HepG2 (cell line): ENCODE data around the gene NCKAP1. TPM values are rescaled to one million over a fixed set of nuclear protein-coding genes. Genes with fewer than 3 reads are reported as not detected.
A peak's percentile ranks its signal among the peaks of the same experiment; 100 is the strongest.

Experiments
- ATF7-NPFF ChIP-seq: sonication (generic); formaldehyde crosslinking; IDR thresholded peaks from 2 replicates; pipeline ENCODE4 v1.8.1; 2023; ENCODE audit warnings: mild to moderate bottlenecking, low read depth, missing genetic modification reagents, moderate library complexity
- CEBPG ChIP-seq: IDR thresholded peaks from 2 replicates; pipeline ENCODE4 v1.6.1; 2016
- KDM2A ChIP-seq: sonication (generic); formaldehyde crosslinking; IDR thresholded peaks from 2 replicates; pipeline ENCODE4 v1.4.0; 2020; ENCODE audit warnings: low read depth, missing genetic modification reagents, borderline replicate concordance
- MED1 ChIP-seq: sonication (generic); formaldehyde crosslinking; IDR thresholded peaks from 2 replicates; pipeline ENCODE4 v1.4.0; 2020; ENCODE audit warnings: missing genetic modification reagents
- NCOA1 ChIP-seq: sonication (generic); formaldehyde crosslinking; IDR thresholded peaks from 2 replicates; pipeline ENCODE4 v1.9.0; 2021; ENCODE audit warnings: missing genetic modification reagents
- PCBP1 ChIP-seq: fragments of 200-400 bp; formaldehyde crosslinking; IDR thresholded peaks from 2 replicates; pipeline ENCODE4 v1.6.1; 2017; ENCODE audit warnings: mild to moderate bottlenecking, low read depth, low read length, borderline replicate concordance
- SAP130 ChIP-seq: IDR thresholded peaks from 2 replicates; pipeline ENCODE4 v1.6.1; 2016; ENCODE audit warnings: low read depth
- YEATS2 ChIP-seq: sonication (generic); formaldehyde crosslinking; IDR thresholded peaks from 2 replicates; pipeline ENCODE4 v1.4.0; 2020; ENCODE audit warnings: missing genetic modification reagents, borderline replicate concordance
- polyA plus RNA-seq, 8 experiments: library from polyadenylated mRNA; depleted of rRNA in 3 of 8; stranded (reverse) in 7 of 8; unstranded in 1 of 8; fragments of >200 nt; fragmentation: Illumina TruSeq in 4 of 8; extraction: Trizol in 4 of 8; gene quantifications; 2 replicates each; pipeline versions ENCODE4 v1.2.1 to v1.2.3, GENCODE V29; 2011 to 2016; ENCODE audit warnings: low read depth in 4 of 8, missing spikeins in 1 of 8, mixed read lengths in 1 of 8; ENCODE audit not compliant: insufficient read depth in 1 of 8
- total RNA-seq, 5 experiments: library from RNA; depleted of rRNA; stranded (reverse); fragments of >200 nt; fragmentation: Illumina TruSeq; extraction: Trizol; gene quantifications; 2 replicates each; pipeline ENCODE4 v1.2.3, GENCODE V29; 2016; ENCODE audit warnings: low read depth in 1 of 5
- TF ChIP-seq, protein P1 (sequence below): sonication (generic); formaldehyde crosslinking; IDR thresholded peaks from 2 replicates; pipeline ENCODE4 v1.5.1; 2020; ENCODE audit warnings: missing genetic modification reagents, mild to moderate bottlenecking, borderline replicate concordance
- TF ChIP-seq, protein P2 (sequence below): sonication (generic); formaldehyde crosslinking; IDR thresholded peaks from 2 replicates; pipeline ENCODE4 v1.8.1; 2023; ENCODE audit warnings: mild to moderate bottlenecking, missing genetic modification reagents
- TF ChIP-seq, protein P3 (sequence below): sonication (generic); formaldehyde crosslinking; IDR thresholded peaks from 2 replicates; pipeline ENCODE4 v1.4.0; 2020; ENCODE audit warnings: mild to moderate bottlenecking, low read depth, missing genetic modification reagents
- TF ChIP-seq, protein P4 (sequence below): sonication (generic); formaldehyde crosslinking; IDR thresholded peaks from 2 replicates; pipeline ENCODE4 v1.5.1; 2020; ENCODE audit warnings: mild to moderate bottlenecking, moderate library complexity, missing genetic modification reagents
- TF ChIP-seq, protein P5 (sequence below): sonication (generic); formaldehyde crosslinking; IDR thresholded peaks from 2 replicates; pipeline ENCODE4 v1.4.0; 2020; ENCODE audit warnings: missing genetic modification reagents, borderline replicate concordance

NCKAP1 gene
- total and polyA plus RNA-seq, 2 of the 13 experiments (the other 11 are each of a cell fraction or from before 2014, with no cell fraction given): 72.1 to 96.3 TPM

DNA sequence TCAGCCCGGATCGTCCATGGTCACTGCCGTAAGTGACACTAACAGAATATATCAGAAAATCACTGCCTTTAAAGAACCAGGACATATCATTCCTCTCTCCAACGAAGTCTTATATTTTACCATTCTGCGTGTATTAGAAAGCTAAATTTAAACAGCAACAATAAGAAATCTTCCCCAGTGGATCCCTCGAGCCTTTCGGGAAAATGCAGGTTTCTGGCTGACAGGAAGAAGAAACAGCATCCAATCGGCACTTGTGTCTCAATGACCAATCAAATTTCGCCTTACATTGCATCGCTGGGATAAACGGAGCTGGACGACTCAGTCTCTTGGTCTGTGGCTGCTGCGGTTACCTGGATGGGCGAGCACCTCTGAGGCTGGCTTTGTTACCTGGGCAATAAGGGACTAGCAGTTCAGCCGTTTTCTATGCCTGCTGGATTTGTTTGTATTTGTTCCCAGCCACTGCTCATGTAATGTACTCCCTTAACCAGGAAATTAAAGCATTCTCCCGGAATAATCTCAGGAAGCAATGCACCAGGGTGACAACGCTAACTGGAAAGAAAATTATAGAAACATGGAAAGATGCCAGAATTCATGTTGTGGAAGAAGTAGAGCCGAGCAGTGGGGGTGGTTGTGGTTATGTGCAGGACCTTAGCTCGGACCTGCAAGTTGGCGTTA, 40.3 kb upstream of the NCKAP1 start, which contains the start of gene DUSP19 (continued):
- TF ChIP-seq, protein P1, sequence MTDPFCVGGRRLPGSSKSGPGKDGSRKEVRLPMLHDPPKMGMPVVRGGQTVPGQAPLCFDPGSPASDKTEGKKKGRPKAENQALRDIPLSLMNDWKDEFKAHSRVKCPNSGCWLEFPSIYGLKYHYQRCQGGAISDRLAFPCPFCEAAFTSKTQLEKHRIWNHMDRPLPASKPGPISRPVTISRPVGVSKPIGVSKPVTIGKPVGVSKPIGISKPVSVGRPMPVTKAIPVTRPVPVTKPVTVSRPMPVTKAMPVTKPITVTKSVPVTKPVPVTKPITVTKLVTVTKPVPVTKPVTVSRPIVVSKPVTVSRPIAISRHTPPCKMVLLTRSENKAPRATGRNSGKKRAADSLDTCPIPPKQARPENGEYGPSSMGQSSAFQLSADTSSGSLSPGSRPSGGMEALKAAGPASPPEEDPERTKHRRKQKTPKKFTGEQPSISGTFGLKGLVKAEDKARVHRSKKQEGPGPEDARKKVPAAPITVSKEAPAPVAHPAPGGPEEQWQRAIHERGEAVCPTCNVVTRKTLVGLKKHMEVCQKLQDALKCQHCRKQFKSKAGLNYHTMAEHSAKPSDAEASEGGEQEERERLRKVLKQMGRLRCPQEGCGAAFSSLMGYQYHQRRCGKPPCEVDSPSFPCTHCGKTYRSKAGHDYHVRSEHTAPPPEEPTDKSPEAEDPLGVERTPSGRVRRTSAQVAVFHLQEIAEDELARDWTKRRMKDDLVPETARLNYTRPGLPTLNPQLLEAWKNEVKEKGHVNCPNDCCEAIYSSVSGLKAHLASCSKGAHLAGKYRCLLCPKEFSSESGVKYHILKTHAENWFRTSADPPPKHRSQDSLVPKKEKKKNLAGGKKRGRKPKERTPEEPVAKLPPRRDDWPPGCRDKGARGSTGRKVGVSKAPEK (CRISPR knock-in tag): peak; percentile 72; the same call in 1 of the 2 replicates
- TF ChIP-seq YEATS2 (peak; percentile 74; the same call in 1 of the 2 replicates), KDM2A (CRISPR knock-in tag) (peak; percentile 81), PCBP1 (no peak), NCOA1 (CRISPR knock-in tag) (peak; percentile 31; the same call in 1 of the 2 replicates), CEBPG (CRISPR knock-in tag) (peak; percentile 3; the same call in 1 of the 2 replicates), SAP130 (CRISPR knock-in tag) (peak; percentile 85), MED1 (CRISPR knock-in tag) (peak; percentile 60), ATF7-NPFF (CRISPR knock-in tag) (peak; percentile 47; the same call in 1 of the 2 replicates)
- TF ChIP-seq, protein P2, sequence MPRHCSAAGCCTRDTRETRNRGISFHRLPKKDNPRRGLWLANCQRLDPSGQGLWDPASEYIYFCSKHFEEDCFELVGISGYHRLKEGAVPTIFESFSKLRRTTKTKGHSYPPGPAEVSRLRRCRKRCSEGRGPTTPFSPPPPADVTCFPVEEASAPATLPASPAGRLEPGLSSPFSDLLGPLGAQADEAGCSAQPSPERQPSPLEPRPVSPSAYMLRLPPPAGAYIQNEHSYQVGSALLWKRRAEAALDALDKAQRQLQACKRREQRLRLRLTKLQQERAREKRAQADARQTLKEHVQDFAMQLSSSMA (CRISPR knock-in tag): 0 out of 2 replicates have a peak, but pooled peaks have one; percentile 43
- TF ChIP-seq, protein P3, sequence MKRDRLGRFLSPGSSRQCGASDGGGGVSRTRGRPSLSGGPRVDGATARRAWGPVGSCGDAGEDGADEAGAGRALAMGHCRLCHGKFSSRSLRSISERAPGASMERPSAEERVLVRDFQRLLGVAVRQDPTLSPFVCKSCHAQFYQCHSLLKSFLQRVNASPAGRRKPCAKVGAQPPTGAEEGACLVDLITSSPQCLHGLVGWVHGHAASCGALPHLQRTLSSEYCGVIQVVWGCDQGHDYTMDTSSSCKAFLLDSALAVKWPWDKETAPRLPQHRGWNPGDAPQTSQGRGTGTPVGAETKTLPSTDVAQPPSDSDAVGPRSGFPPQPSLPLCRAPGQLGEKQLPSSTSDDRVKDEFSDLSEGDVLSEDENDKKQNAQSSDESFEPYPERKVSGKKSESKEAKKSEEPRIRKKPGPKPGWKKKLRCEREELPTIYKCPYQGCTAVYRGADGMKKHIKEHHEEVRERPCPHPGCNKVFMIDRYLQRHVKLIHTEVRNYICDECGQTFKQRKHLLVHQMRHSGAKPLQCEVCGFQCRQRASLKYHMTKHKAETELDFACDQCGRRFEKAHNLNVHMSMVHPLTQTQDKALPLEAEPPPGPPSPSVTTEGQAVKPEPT (CRISPR knock-in tag): 0 out of 2 replicates have a peak, but pooled peaks have one; percentile 25
- TF ChIP-seq, protein P4, sequence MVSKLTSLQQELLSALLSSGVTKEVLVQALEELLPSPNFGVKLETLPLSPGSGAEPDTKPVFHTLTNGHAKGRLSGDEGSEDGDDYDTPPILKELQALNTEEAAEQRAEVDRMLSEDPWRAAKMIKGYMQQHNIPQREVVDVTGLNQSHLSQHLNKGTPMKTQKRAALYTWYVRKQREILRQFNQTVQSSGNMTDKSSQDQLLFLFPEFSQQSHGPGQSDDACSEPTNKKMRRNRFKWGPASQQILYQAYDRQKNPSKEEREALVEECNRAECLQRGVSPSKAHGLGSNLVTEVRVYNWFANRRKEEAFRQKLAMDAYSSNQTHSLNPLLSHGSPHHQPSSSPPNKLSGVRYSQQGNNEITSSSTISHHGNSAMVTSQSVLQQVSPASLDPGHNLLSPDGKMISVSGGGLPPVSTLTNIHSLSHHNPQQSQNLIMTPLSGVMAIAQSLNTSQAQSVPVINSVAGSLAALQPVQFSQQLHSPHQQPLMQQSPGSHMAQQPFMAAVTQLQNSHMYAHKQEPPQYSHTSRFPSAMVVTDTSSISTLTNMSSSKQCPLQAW (CRISPR knock-in tag): peak; percentile 57; the same call in 1 of the 2 replicates
- TF ChIP-seq, protein P5, sequence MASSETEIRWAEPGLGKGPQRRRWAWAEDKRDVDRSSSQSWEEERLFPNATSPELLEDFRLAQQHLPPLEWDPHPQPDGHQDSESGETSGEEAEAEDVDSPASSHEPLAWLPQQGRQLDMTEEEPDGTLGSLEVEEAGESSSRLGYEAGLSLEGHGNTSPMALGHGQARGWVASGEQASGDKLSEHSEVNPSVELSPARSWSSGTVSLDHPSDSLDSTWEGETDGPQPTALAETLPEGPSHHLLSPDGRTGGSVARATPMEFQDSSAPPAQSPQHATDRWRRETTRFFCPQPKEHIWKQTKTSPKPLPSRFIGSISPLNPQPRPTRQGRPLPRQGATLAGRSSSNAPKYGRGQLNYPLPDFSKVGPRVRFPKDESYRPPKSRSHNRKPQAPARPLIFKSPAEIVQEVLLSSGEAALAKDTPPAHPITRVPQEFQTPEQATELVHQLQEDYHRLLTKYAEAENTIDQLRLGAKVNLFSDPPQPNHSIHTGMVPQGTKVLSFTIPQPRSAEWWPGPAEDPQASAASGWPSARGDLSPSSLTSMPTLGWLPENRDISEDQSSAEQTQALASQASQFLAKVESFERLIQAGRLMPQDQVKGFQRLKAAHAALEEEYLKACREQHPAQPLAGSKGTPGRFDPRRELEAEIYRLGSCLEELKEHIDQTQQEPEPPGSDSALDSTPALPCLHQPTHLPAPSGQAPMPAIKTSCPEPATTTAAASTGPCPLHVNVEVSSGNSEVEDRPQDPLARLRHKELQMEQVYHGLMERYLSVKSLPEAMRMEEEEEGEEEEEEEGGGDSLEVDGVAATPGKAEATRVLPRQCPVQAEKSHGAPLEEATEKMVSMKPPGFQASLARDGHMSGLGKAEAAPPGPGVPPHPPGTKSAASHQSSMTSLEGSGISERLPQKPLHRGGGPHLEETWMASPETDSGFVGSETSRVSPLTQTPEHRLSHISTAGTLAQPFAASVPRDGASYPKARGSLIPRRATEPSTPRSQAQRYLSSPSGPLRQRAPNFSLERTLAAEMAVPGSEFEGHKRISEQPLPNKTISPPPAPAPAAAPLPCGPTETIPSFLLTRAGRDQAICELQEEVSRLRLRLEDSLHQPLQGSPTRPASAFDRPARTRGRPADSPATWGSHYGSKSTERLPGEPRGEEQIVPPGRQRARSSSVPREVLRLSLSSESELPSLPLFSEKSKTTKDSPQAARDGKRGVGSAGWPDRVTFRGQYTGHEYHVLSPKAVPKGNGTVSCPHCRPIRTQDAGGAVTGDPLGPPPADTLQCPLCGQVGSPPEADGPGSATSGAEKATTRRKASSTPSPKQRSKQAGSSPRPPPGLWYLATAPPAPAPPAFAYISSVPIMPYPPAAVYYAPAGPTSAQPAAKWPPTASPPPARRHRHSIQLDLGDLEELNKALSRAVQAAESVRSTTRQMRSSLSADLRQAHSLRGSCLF (CRISPR knock-in tag): 0 out of 2 replicates have a peak, but pooled peaks have one; percentile 76
